Measurements from ENCODE around the gene SIVA1. TPM values are rescaled to one million over a fixed set of nuclear protein-coding genes. Genes with fewer than 3 reads are reported as not detected.

The SIVA1 gene
- 50.1 and 52.3 TPM in 2 replicates for total RNA-seq
- long read RNA-seq, transcript SIVA1-201 (4 exons, 802 nt) = major isoform, 9 of 10 reads
- long read RNA-seq, partial matches to known transcripts = 0 of 10 reads
- long read RNA-seq, other reads (novel, unspliced or antisense) = 1 of 10 reads

- Mint-ChIP-seq H3K27ac (ENCODE audit: unreplicated experiment) (peak within 1 kb of the TSS; percentile 97), H3K27me3 (ENCODE audit: unreplicated experiment) (no peaks in the 10 kb centered on the region), H3K4me1 (ENCODE audit: unreplicated experiment) (peaks cover 47% of the 10 kb centered on the region), H3K36me3 (ENCODE audit: unreplicated experiment) (peaks cover 4% of the 10 kb centered on the region), H3K4me3 (ENCODE audit: unreplicated experiment) (peak within 1 kb of the TSS; percentile 90), H3K9me3 (ENCODE audit: unreplicated experiment) (no peaks in the 10 kb centered on the region)
- peak; percentile 100 for DNase-seq (ENCODE audit: extremely low spot score, unreplicated experiment)
- TF ChIP-seq CTCF (IDR thresholded peaks at IDR 0.05) = no peak
Measured at GRCh38 chr14:104752735-104753527, at the start of gene SIVA1. Gene SIVA1 (plus strand): TSS chr14:104753147. CDS start chr14:104753202, 55 bp downstream.

- Mint-ChIP-seq H3K4me1 (ENCODE audit: unreplicated experiment) (peaks cover 14% of the 10 kb centered on the region), H3K9me3 (ENCODE audit: unreplicated experiment) (no peaks in the 10 kb centered on the region), H3K27me3 (ENCODE audit: unreplicated experiment) (no peaks in the 10 kb centered on the region), H3K4me3 (ENCODE audit: unreplicated experiment) (no peak overlapping the region), H3K36me3 (ENCODE audit: unreplicated experiment) (peaks cover 5% of the 10 kb centered on the region), H3K27ac (ENCODE audit: unreplicated experiment) (no peak overlapping the region)
- DNase-seq (ENCODE audit: extremely low spot score, unreplicated experiment) = no peak
- TF ChIP-seq CTCF (IDR thresholded peaks at IDR 0.05) = no peak
Measured at GRCh38 chr14:104703269-104703668, 49.7 kb upstream of the SIVA1 start.

- Mint-ChIP-seq H3K4me1 (ENCODE audit: unreplicated experiment) (peaks cover 8% of the 10 kb centered on the region), H3K27ac (ENCODE audit: unreplicated experiment) (no peak overlapping the region), H3K9me3 (ENCODE audit: unreplicated experiment) (no peaks in the 10 kb centered on the region), H3K27me3 (ENCODE audit: unreplicated experiment) (no peaks in the 10 kb centered on the region), H3K36me3 (ENCODE audit: unreplicated experiment) (peaks cover 5% of the 10 kb centered on the region), H3K4me3 (ENCODE audit: unreplicated experiment) (no peak overlapping the region)
- DNase-seq (ENCODE audit: extremely low spot score, unreplicated experiment) = no peak
- TF ChIP-seq CTCF (IDR thresholded peaks at IDR 0.05) = no peak
Measured at GRCh38 chr14:104704252-104704651, 48.7 kb upstream of the SIVA1 start.

GRCh38 chr14:104705340-104706047 lies 47.5 kb upstream of the SIVA1 start:
- H3K4me3 Mint-ChIP-seq (ENCODE audit: unreplicated experiment) = no peak overlapping the region
- no peak overlapping the region for H3K27ac Mint-ChIP-seq (ENCODE audit: unreplicated experiment)
- DNase-seq (ENCODE audit: extremely low spot score, unreplicated experiment) = no peak
- H3K9me3 Mint-ChIP-seq (ENCODE audit: unreplicated experiment) = no peaks in the 10 kb centered on the region
- no peak for TF ChIP-seq CTCF (IDR thresholded peaks at IDR 0.05)
- peaks cover 8% of the 10 kb centered on the region for H3K4me1 Mint-ChIP-seq (ENCODE audit: unreplicated experiment)
- H3K36me3 Mint-ChIP-seq (ENCODE audit: unreplicated experiment) = peaks cover 7% of the 10 kb centered on the region
- H3K27me3 Mint-ChIP-seq (ENCODE audit: unreplicated experiment) = no peaks in the 10 kb centered on the region

Measured in osteocyte (in vitro differentiated cells).